Neural crest cell (in vitro differentiated cells): ENCODE measurements around the gene MYOM1. TPM values are rescaled to one million over a fixed set of nuclear protein-coding genes. Genes with fewer than 3 reads are reported as not detected.

Source experiments
- DNase-seq: peaks from one replicate; pipeline ENCODE4 v3.0.0; 2021; ENCODE audit warnings: low read depth, mixed read lengths, low spot score
- H3K27ac Mint-ChIP-seq: one replicate; pipeline ENCODE4 v1.8.0; 2021; ENCODE audit warnings: mild to moderate bottlenecking, mixed read lengths; ENCODE audit not compliant: unreplicated experiment
- H3K27me3 Mint-ChIP-seq: 2 replicates; pipeline ENCODE4 v1.8.0; 2021; ENCODE audit warnings: low read depth, mild to moderate bottlenecking, mixed read lengths
- H3K36me3 Mint-ChIP-seq: 2 replicates; pipeline ENCODE4 v1.8.0; 2021; ENCODE audit warnings: low read depth, mild to moderate bottlenecking, mixed read lengths
- H3K4me1 Mint-ChIP-seq: 2 replicates; pipeline ENCODE4 v1.8.0; 2021; ENCODE audit warnings: mixed read lengths
- H3K4me3 Mint-ChIP-seq: one replicate; pipeline ENCODE4 v1.8.0; 2021; ENCODE audit warnings: mild to moderate bottlenecking, mixed read lengths
- H3K9me3 Mint-ChIP-seq: 2 replicates; pipeline ENCODE4 v1.8.0; 2021; ENCODE audit warnings: mixed read lengths
- CTCF ChIP-seq: fragments of 200-600 bp; sonication (generic); conservative IDR thresholded peaks from 2 replicates; pipeline ENCODE4 v1.5.0; 2021; ENCODE audit warnings: antibody characterized with exemption, mild to moderate bottlenecking
- total RNA-seq: library from RNA; stranded (reverse); gene quantifications from 2 replicates; pipeline ENCODE4 v1.2.1, GENCODE V29; 2021

MYOM1 gene
- total RNA-seq, 1 donor from 2014 or later, result 0.89 TPM

- no peak for TF ChIP-seq CTCF
- Mint-ChIP-seq H3K27me3 (no peaks in the 10 kb centered on the region), H3K4me1 (peaks cover 28% of the 10 kb centered on the region), H3K9me3 (no peaks in the 10 kb centered on the region), H3K36me3 (peaks cover 12% of the 10 kb centered on the region), H3K27ac (no peak overlapping the region), H3K4me3 (peak overlapping the region; percentile 11)
- DNase-seq, result no peak
Measured at GRCh38 chr18:3251963-3252277, 32.2 kb upstream of the MYOM1 start.

- H3K27me3 Mint-ChIP-seq, result no peaks in the 10 kb centered on the region
- no peak overlapping the region for H3K4me3 Mint-ChIP-seq
- TF ChIP-seq CTCF, result no peak
- peaks cover 12% of the 10 kb centered on the region for H3K36me3 Mint-ChIP-seq
- DNase-seq, result no peak
- no peaks in the 10 kb centered on the region for H3K9me3 Mint-ChIP-seq
- peaks cover 29% of the 10 kb centered on the region for H3K4me1 Mint-ChIP-seq
- H3K27ac Mint-ChIP-seq, result no peak overlapping the region
Measured at GRCh38 chr18:3251249-3251962, 31.6 kb upstream of the MYOM1 start.

DNA sequence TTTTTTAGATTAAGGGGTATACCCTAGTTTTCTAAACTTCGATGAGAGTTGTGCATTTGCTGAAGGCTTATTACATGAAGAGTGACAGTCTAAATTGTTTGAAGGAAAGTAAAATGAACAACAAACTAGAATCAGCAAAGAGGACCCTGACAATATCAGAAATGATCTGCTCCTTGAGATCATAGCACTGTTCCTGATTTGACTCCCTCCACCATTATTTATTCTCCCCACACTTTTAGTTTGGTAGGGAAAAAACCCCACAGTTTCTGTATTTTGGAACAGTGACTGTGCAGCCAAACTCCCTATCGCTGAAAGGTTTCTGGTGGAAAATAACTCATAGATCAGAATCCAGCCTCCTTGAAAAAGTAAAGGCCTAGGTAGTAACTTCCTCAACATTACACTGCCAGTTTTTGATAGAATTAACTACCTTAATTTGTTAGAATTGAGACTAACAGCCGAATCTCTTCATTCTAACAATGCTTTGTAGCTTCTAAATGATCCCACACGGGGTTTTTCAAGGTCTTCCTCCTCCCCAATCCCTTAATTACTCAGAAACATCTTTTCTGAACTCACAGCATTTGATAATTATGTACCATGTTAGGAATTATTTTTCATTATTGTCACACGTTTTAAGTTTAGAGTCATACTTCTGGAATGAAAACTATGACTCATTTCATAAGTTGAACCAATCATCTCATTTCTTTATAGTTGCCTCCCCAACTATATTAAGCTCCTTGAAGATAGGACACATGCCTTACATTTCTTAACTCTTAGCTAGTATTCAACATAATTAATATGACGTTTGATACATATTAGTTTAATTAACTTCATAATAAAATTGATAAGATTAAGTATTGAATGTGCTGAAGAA, 30.7 kb upstream of the MYOM1 start:
- no peaks in the 10 kb centered on the region for H3K27me3 Mint-ChIP-seq
- no peak overlapping the region for H3K27ac Mint-ChIP-seq
- H3K36me3 Mint-ChIP-seq, result peaks cover 12% of the 10 kb centered on the region
- H3K4me3 Mint-ChIP-seq, result peak overlapping the region; percentile 71
- H3K9me3 Mint-ChIP-seq, result peaks cover 4% of the 10 kb centered on the region
- no peak for TF ChIP-seq CTCF
- H3K4me1 Mint-ChIP-seq, result peaks cover 38% of the 10 kb centered on the region
- no peak for DNase-seq

GRCh38 chr18:3248658-3249359, 29.0 kb upstream of the MYOM1 start:
- Mint-ChIP-seq H3K27me3 (no peaks in the 10 kb centered on the region), H3K4me1 (peaks cover 39% of the 10 kb centered on the region), H3K9me3 (peaks cover 6% of the 10 kb centered on the region), H3K36me3 (peaks cover 10% of the 10 kb centered on the region), H3K27ac (peak overlapping the region; percentile 88), H3K4me3 (peak overlapping the region; percentile 95)
- no peak for TF ChIP-seq CTCF
- no peak for DNase-seq

DNA sequence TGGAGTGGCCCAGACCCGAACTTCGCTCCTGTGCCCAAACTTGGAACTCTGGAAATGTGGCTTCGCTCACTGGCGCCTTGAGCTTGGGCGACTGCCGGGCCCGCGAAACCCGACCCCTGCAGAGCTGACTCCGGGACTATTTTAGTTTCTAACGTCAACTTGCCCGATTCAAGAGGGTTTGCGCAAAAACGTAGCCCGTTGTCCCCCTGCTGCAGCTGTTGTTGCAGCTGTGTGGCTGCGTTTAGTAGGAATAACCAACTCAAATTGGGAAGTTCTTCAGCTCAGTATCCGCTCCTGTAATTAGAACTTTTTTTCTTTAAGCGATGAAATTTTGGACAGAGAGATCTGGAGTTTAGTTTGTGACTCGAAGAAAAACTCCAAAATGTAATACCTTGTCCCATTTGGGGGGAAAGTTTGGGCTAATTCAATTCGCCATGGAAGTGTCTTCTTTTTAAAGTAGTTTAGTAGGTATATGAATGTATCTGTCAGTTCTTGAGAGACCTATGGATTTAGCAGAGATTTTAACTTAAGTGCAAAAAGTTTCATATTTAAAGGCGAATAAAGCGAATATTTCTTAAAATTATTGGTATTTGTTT, 28.4 kb upstream of the MYOM1 start:
- Mint-ChIP-seq H3K9me3 (peaks cover 6% of the 10 kb centered on the region), H3K36me3 (peaks cover 7% of the 10 kb centered on the region), H3K4me1 (peaks cover 39% of the 10 kb centered on the region), H3K27ac (peak overlapping the region; percentile 88), H3K4me3 (peak overlapping the region; percentile 95), H3K27me3 (no peaks in the 10 kb centered on the region)
- peak; percentile 8 for DNase-seq
- TF ChIP-seq CTCF, result no peak
